Posterior vena cava (tissue), 2 donors: ENCODE results near the gene FBXW11. TPM values are rescaled to one million over a fixed set of nuclear protein-coding genes. Genes with fewer than 3 reads are reported as not detected.
"Not testable (repeated sequence)": the region's sequence is repeated elsewhere in the genome, so short reads cannot be mapped to it uniquely, and the experiment has no call there.

Source experiments
- DNase-seq: peaks from one replicate; pipeline ENCODE4 v3.0.0-alpha.2; 2020; ENCODE audit warnings: low spot score
- intact Hi-C, 2 donors: fragments of 100-400 bp; cut with DNase I; formaldehyde crosslinking; loops; one replicate each; pipeline versions ENCODE4 v1.14.1 to v1.14.2; 2022 to 2023
- total RNA-seq, 2 donors: library from RNA; stranded (reverse); fragmentation: NEBNext Ultra II Directional; extraction: Animal tissue kit (Norgen Biotek cat#: 25700); gene quantifications; one replicate each; pipeline ENCODE4 v1.2.1, GENCODE V29; 2021
- donor health status: DM: yes; HTN: yes; CAD: no.
- donor health status: DM: yes; HTN: yes; CAD: no.

The FBXW11 gene
- total RNA-seq, 2 donors from 2014 or later: 47.8 to 55.5 TPM

- intact Hi-C loops: no loop called here
- DNase-seq: no peak
Measured at GRCh38 chr5:171968531-171968930, 37.9 kb downstream of the FBXW11 start.

- DNase-seq: no peak
- intact Hi-C loops: no loop called here
Measured at GRCh38 chr5:171966964-171967363, 39.5 kb downstream of the FBXW11 start.

- intact Hi-C loops: no loop called here
Measured at GRCh38 chr5:171966270-171966669, 40.2 kb downstream of the FBXW11 start.

GRCh38 chr5:171965745-171966144 is 40.7 kb downstream of the FBXW11 start:
- intact Hi-C loops: no loop called here
- no peak for DNase-seq

More at GRCh38 chr5:171966270-171966669, 40.2 kb downstream of the FBXW11 start:
- no peak for DNase-seq

- intact Hi-C loops: loop anchor here in 1 of 2 donors (5.0 kb wide), 1 partner anchor 1336 kb away; no protein-coding TSS in a partner anchor
- no peak for DNase-seq
Measured at GRCh38 chr5:171963416-171963815, 43.0 kb downstream of the FBXW11 start.

GRCh38 chr5:171961117-171961516 is 45.3 kb downstream of the FBXW11 start:
- no peak for DNase-seq
- intact Hi-C loops: loop anchor here in 1 of 2 donors (5.0 kb wide), 1 partner anchor 1334 kb away; no protein-coding TSS in a partner anchor

GRCh38 chr5:171957591-171958251 is 48.7 kb downstream of the FBXW11 start:
- DNase-seq: no peak
- intact Hi-C loops: no loop called here

- DNase-seq: no peak
- intact Hi-C loops: no loop called here
Measured at GRCh38 chr5:171956887-171957495, 49.4 kb downstream of the FBXW11 start.

- DNase-seq: no peak
- intact Hi-C loops: no loop called here
Measured at GRCh38 chr5:171956314-171956713, 50.1 kb downstream of the FBXW11 start.

- intact Hi-C loops: no loop called here
- DNase-seq: no peak
Measured at GRCh38 chr5:171955761-171956160, 50.7 kb downstream of the FBXW11 start.

- intact Hi-C loops: no loop called here
- no peak for DNase-seq
Measured at GRCh38 chr5:171954721-171955120, 51.7 kb downstream of the FBXW11 start.

- intact Hi-C loops: no loop called here
- DNase-seq: no peak
Measured at GRCh38 chr5:171953860-171954701, 52.4 kb downstream of the FBXW11 start.

GRCh38 chr5:171952021-171952420 is 54.4 kb downstream of the FBXW11 start:
- intact Hi-C loops: no loop called here
- no peak for DNase-seq

GRCh38 chr5:171951218-171951617 is 55.2 kb downstream of the FBXW11 start:
- DNase-seq: no peak
- intact Hi-C loops: no loop called here

- intact Hi-C loops: no loop called here
- no peak for DNase-seq
Measured at GRCh38 chr5:171946000-171946781, 60.2 kb downstream of the FBXW11 start.

- intact Hi-C loops: no loop called here
- DNase-seq: no peak
Measured at GRCh38 chr5:171945476-171945875, 61.0 kb downstream of the FBXW11 start.

- intact Hi-C loops: no loop called here
- no peak for DNase-seq
Measured at GRCh38 chr5:171945066-171945465, 61.4 kb downstream of the FBXW11 start.

- intact Hi-C loops, DNase-seq: not testable (repeated sequence)
Measured at GRCh38 chr5:171942112-171942516, 64.3 kb downstream of the FBXW11 start.

- intact Hi-C loops, DNase-seq: not testable (repeated sequence)
Measured at GRCh38 chr5:171941675-171942074, 64.8 kb downstream of the FBXW11 start.
